HEK293 (cell line): ENCODE results near the gene ZSCAN29.

Source experiments
- CTCF ChIA-PET: fragments of 350-600 bp; formaldehyde crosslinking; extraction: SDS; loops from one replicate; lab custom pipeline; 2021; ENCODE audit warnings: antibody characterized with exemption; lab: Yijun Ruan, JAX
- POLR2A ChIA-PET: fragments of 300-600 bp; formaldehyde crosslinking; extraction: SDS; loops from one replicate; lab custom pipeline; 2020; ENCODE audit warnings: antibody characterized with exemption, inconsistent platforms; lab: Yijun Ruan, JAX
- H3K27ac ChIP-seq: fragments of 200-500 bp; sonication (Bioruptor generic); 2 replicates; pipeline ENCODE4 v1.5.1; 2014; ENCODE audit warnings: low read depth, low read length, control low read depth, inconsistent platforms; ENCODE audit errors: extremely low read depth
- H3K36me3 ChIP-seq, 2 experiments: fragments of 200-500 bp in 1 of 2; sonication (Bioruptor generic) in 1 of 2; 1 replicate in 1 of 2; 2 replicates in 1 of 2; pipeline ENCODE4 v1.5.1; 2014 to 2017; ENCODE audit warnings: inconsistent platforms in 2 of 2, low read length in 2 of 2; ENCODE audit not compliant: control insufficient read depth in 2 of 2, insufficient read depth in 1 of 2
- H3K4me1 ChIP-seq: fragments of 200-500 bp; sonication (Bioruptor generic); 2 replicates; pipeline ENCODE4 v1.5.1; 2014; ENCODE audit warnings: mild to moderate bottlenecking, low read length, inconsistent platforms; ENCODE audit not compliant: control insufficient read depth, insufficient read depth
- H3K4me3 ChIP-seq: 2 replicates; pipeline ENCODE4 v1.5.1; 2011; ENCODE audit warnings: low read depth, mild to moderate bottlenecking, control low read depth, low read length, moderate library complexity
- H3K9me3 ChIP-seq: fragments of 200-500 bp; sonication (Bioruptor generic); 2 replicates; pipeline ENCODE4 v1.5.1; 2014; ENCODE audit warnings: low read depth, low read length, inconsistent platforms; ENCODE audit not compliant: control insufficient read depth, insufficient read depth
- SETDB1 ChIP-seq: IDR thresholded peaks from one replicate; pipeline ENCODE4 v1.6.1; 2017; ENCODE audit warnings: mild to moderate bottlenecking, low read length, moderate library complexity, mixed read lengths; ENCODE audit not compliant: insufficient read length
- ZBTB17 ChIP-seq: fragments of 450-650 bp; formaldehyde crosslinking; IDR thresholded peaks from 2 replicates; pipeline ENCODE4 v1.5.1; 2016; ENCODE audit warnings: missing biosample characterization, missing genetic modification characterization
- ZBTB21 ChIP-seq: fragments of 450-650 bp; formaldehyde crosslinking; IDR thresholded peaks from 2 replicates; pipeline ENCODE4 v1.5.1; 2017; ENCODE audit warnings: missing biosample characterization, missing genetic modification characterization
- ZFHX2 ChIP-seq: fragments of 450-650 bp; formaldehyde crosslinking; conservative IDR thresholded peaks from 2 replicates; pipeline ENCODE4 v1.5.1; 2016; ENCODE audit warnings: missing biosample characterization, missing genetic modification characterization
- ZFP69B ChIP-seq: fragments of 450-650 bp; formaldehyde crosslinking; IDR thresholded peaks from 2 replicates; pipeline ENCODE4 v1.5.1; 2016; ENCODE audit warnings: missing biosample characterization, missing genetic modification characterization
- ZNF157 ChIP-seq: fragments of 450-650 bp; formaldehyde crosslinking; IDR thresholded peaks from 2 replicates; pipeline ENCODE4 v1.5.1; 2016; ENCODE audit warnings: missing biosample characterization, missing genetic modification characterization
- ZNF19 ChIP-seq: fragments of 450-650 bp; formaldehyde crosslinking; IDR thresholded peaks from 2 replicates; pipeline ENCODE4; 2016; ENCODE audit warnings: missing biosample characterization, missing genetic modification characterization, low read depth
- ZNF473 ChIP-seq: fragments of 450-650 bp; formaldehyde crosslinking; IDR thresholded peaks from 2 replicates; pipeline ENCODE4 v1.5.1; 2017; ENCODE audit warnings: missing biosample characterization, missing genetic modification characterization
- ZNF530 ChIP-seq: fragments of 450-650 bp; formaldehyde crosslinking; IDR thresholded peaks from 2 replicates; pipeline ENCODE4 v1.5.1; 2016; ENCODE audit warnings: low read depth, missing biosample characterization, missing genetic modification characterization
- ZNF626 ChIP-seq: fragments of 450-650 bp; sonication (Bioruptor Pico); formaldehyde crosslinking; IDR thresholded peaks from 2 replicates; pipeline ENCODE4 v1.5.1; 2018; ENCODE audit warnings: missing biosample characterization, missing genetic modification characterization, inconsistent platforms
- ZNF654 ChIP-seq: fragments of 450-650 bp; formaldehyde crosslinking; IDR thresholded peaks from 2 replicates; pipeline ENCODE4 v1.5.1; 2016; ENCODE audit warnings: low read depth, missing biosample characterization, missing genetic modification characterization
- ZNF664 ChIP-seq: fragments of 450-650 bp; formaldehyde crosslinking; IDR thresholded peaks from 2 replicates; pipeline ENCODE4 v1.5.1; 2016; ENCODE audit warnings: missing biosample characterization, missing genetic modification characterization
- ZNF670 ChIP-seq: fragments of 450-650 bp; formaldehyde crosslinking; IDR thresholded peaks from 2 replicates; pipeline ENCODE4 v1.5.1; 2016; ENCODE audit warnings: missing biosample characterization, missing genetic modification characterization, low read depth
- TF ChIP-seq, protein P1 (sequence below): fragments of 450-650 bp; formaldehyde crosslinking; IDR thresholded peaks from 2 replicates; pipeline ENCODE4 v1.5.1; 2016; ENCODE audit warnings: missing biosample characterization, missing genetic modification characterization

The ZSCAN29 gene

DNA sequence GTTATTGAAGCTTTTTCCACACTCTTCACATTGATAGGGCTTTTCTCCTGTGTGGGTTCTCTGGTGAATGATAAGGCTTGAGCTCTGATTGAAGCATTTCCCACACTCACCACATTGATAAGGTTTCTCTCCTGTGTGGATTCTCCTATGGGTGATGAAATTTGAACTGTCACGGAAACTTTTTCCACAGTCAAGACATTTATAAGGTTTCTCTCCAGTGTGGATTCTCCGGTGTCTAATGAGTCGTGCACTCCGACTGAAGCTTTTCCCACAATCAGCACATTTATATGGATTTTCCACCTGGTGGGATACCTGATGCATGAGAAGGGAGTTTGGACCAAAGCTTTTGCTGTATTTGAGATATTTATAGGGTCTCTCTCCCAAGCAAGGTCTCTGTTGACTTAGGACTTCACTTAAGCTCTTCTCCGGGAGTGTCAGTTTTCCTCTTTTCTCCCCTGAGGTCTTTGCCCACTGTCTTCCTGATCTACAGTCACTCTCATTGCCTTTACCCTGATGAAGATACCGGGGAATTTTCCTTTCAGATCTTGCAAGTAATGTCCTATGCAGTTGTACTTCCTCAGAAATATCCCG lies 9.4 kb downstream of the ZSCAN29 start:
- CTCF ChIA-PET = interaction anchor here (0.9 kb wide), 1 partner anchor 27 kb away, joined by 3 read pairs; no protein-coding TSS in a partner anchor
- no peaks in the 10 kb centered on the region for H3K9me3 ChIP-seq
- H3K4me1 ChIP-seq = no peaks in the 10 kb centered on the region
- TF ChIP-seq ZNF473 = no peak
- peak; percentile 98 for TF ChIP-seq SETDB1
- POLR2A ChIA-PET = no interaction called here
- H3K36me3 ChIP-seq = peaks cover 8 to 80% of the 10 kb centered on the region in 2 experiments
- no peak overlapping the region for H3K27ac ChIP-seq
- H3K4me3 ChIP-seq = no peak overlapping the region

DNA sequence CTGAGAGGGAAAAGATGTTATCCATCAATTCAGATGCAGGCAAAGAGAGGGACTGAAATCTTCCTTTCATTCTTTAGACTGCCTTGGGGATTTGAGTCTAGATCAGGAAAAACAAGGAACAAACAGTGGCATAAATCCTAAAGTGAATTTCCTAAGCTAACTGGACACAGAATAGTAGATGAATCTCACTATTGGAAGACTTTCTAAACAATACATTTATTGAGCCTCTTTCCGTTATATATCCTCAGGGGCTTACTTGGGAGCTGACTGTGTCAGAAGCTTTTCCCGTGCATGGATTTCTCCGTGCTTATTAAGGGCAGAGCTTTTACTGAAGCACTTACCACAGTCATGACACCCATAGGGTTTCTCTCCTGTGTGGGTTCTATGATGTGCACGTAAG lies 10.0 kb downstream of the ZSCAN29 start:
- POLR2A ChIA-PET = no interaction called here
- no peaks in the 10 kb centered on the region for H3K9me3 ChIP-seq

GRCh38 chr15:43352693-43353382 lies 18.0 kb downstream of the ZSCAN29 start:
- no peak overlapping the region for H3K27ac ChIP-seq
- H3K36me3 ChIP-seq = peaks cover 0 to 38% of the 10 kb centered on the region in 2 experiments; a peak in 2 of 3 replicates
- no peaks in the 10 kb centered on the region for H3K9me3 ChIP-seq
- no peaks in the 10 kb centered on the region for H3K4me1 ChIP-seq
- 0 out of 2 replicates have a peak, but pooled peaks have one; percentile 19 for TF ChIP-seq ZBTB17
- no peak for TF ChIP-seq ZNF157 (tag by site-specific recombination)
- POLR2A ChIA-PET = no interaction called here
- H3K4me3 ChIP-seq = no peak overlapping the region
- CTCF ChIA-PET = interaction anchor here (0.6 kb wide), 2 partner anchors 68 to 648 kb away, joined by 3 read pairs; no protein-coding TSS in a partner anchor

More for the DNA sequence above, 10.0 kb downstream of the ZSCAN29 start:
- H3K36me3 ChIP-seq = peaks cover 8 to 74% of the 10 kb centered on the region in 2 experiments
- no peaks in the 10 kb centered on the region for H3K4me1 ChIP-seq
- no peak for TF ChIP-seq ZBTB21 (tag by site-specific recombination)
- no peak for TF ChIP-seq ZFHX2 (tag by site-specific recombination)
- no peak for TF ChIP-seq ZFP69B (tag by site-specific recombination)
- TF ChIP-seq ZNF670 = no peak
- TF ChIP-seq, all 188 proteins: peak for 0
- CTCF ChIA-PET = interaction anchor here (0.5 to 0.9 kb wide), 2 partner anchors 26 to 41 kb away, joined by 3 read pairs; no protein-coding TSS in a partner anchor
- no peak overlapping the region for H3K4me3 ChIP-seq
- no peak overlapping the region for H3K27ac ChIP-seq

GRCh38 chr15:43347114-43347513 lies 23.7 kb downstream of the ZSCAN29 start:
- Histone ChIP-seq H3K4me3 (no peak overlapping the region), H3K36me3 (peaks cover 0 to 60% of the 10 kb centered on the region in 2 experiments; a peak in 2 of 3 replicates), H3K27ac (no peak overlapping the region), H3K4me1 (no peaks in the 10 kb centered on the region), H3K9me3 (no peaks in the 10 kb centered on the region)
- TF ChIP-seq ZNF664 = no peak
- TF ChIP-seq ZNF654 = no peak
- no peak for TF ChIP-seq ZNF626 (tag by site-specific recombination)
- TF ChIP-seq, protein P1, sequence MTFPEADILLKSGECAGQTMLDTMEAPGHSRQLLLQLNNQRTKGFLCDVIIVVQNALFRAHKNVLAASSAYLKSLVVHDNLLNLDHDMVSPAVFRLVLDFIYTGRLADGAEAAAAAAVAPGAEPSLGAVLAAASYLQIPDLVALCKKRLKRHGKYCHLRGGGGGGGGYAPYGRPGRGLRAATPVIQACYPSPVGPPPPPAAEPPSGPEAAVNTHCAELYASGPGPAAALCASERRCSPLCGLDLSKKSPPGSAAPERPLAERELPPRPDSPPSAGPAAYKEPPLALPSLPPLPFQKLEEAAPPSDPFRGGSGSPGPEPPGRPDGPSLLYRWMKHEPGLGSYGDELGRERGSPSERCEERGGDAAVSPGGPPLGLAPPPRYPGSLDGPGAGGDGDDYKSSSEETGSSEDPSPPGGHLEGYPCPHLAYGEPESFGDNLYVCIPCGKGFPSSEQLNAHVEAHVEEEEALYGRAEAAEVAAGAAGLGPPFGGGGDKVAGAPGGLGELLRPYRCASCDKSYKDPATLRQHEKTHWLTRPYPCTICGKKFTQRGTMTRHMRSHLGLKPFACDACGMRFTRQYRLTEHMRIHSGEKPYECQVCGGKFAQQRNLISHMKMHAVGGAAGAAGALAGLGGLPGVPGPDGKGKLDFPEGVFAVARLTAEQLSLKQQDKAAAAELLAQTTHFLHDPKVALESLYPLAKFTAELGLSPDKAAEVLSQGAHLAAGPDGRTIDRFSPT (tag by site-specific recombination) = no peak
- TF ChIP-seq ZNF19 (tag by site-specific recombination) = no peak
- TF ChIP-seq ZNF530 = no peak
- POLR2A ChIA-PET = no interaction called here
- CTCF ChIA-PET = interaction anchor here (0.5 to 1.1 kb wide), 2 partner anchors 9 to 136 kb away, joined by 3 to 4 read pairs; no protein-coding TSS in a partner anchor
